ENCODE measurements around the gene GDF7. TPM values are rescaled to one million over a fixed set of nuclear protein-coding genes. Genes with fewer than 3 reads are reported as not detected.
A peak's percentile ranks its signal among the peaks of the same experiment; 100 is the strongest.

GDF7 gene
- total RNA-seq, 1 donor from 2014 or later, result 0.16 TPM

DNA sequence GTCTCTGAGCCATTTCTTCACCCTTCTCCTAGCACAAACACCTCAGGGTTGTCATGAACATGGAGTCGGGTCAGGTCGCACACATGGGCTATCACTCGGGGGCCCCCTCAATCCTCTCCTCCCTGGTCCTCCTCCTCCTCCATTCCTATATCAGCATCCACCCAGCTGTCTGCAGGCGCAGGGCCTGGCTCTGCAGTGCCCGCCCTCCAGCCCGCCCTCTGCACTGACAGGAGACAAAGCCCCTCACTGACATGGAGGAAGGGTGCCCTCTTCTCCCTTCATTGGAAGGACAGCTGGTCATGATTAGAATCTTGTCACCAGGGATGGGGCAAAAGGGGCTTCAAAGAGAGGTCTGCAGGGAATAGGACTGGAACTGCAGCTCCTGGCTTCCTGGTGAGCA, 37.8 kb upstream of the GDF7 start:
- no peak for DNase-seq

DNA sequence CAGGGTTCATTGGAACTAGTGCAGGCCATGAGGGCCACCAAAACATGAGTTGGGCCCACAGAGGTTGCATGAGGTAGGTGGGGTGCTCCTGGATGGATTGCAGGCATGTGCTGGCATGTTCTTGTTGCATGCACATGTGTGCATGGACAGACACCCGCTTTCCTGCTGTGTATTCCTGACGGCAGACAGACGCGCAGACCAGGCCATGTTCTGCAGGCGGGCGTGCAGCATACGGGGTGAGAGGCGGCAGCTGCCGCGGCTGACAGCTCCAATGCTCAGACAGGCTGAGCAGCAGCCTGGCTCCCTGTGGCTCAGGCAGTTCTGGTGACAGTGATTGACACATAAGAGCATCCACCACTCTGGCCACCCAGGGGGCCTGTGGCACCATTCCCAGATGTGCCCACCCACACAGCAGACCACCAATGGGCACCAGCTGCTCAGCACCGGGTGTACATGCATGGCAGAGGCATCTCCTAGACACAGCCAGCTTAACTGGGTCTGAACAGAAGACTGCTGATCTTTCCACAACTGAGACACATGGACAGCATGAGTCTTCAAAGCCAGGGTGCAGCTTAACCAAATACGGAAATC, 37.3 kb upstream of the GDF7 start:
- no peak for DNase-seq

DNA sequence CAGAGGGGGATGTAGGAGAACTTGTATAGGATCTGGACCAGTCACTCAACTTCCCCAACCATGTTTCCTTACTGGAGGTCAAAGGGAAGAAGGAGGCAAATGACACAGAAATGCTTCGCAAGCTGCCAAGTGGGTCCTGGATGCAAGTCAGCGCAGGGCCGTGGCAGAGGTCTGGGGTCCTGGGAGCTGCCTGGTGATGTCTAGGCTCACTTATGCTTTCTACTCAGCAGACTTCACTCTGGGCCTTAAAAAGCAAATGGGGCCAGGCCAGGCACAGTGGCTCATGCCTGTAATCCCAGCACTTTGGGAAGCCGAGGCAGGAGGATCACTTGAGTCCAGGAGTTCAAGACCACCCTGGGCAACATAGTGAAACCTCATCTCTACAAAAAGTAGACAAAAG, 36.0 kb upstream of the GDF7 start:
- DNase-seq, result no peak

DNA sequence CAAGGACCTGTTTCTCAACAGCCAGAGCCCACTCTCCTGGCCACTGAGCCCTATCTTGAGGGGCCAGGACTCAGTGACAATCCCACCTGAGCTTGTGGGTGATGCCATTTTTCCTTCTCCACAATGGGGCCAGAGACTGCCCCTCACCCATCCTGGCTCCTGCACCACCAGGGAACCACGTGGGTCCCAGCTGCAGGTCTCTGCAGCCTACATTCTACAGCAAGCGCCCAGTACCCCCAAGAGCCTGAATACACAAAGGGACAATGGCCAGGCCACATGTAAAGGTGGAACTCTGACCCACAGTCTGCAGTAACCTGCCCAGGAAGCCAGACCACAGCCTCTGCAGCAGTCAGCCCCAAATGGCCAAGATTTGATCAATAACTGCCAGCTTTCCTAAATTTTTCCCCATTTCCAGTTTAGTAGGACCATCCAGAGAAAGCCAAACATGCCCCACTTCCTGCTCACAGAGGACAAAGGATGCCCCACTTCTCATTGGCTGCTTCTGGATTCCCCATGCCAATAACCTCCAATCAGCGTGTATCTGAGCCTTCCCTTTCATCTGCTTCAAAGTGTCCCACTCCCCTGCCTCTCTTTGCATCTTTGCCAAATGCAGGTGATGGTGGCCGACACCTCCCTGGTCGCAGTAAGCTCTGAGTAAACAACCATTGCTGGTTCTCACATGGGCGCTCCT, 35.2 kb upstream of the GDF7 start:
- DNase-seq, result no peak

DNA sequence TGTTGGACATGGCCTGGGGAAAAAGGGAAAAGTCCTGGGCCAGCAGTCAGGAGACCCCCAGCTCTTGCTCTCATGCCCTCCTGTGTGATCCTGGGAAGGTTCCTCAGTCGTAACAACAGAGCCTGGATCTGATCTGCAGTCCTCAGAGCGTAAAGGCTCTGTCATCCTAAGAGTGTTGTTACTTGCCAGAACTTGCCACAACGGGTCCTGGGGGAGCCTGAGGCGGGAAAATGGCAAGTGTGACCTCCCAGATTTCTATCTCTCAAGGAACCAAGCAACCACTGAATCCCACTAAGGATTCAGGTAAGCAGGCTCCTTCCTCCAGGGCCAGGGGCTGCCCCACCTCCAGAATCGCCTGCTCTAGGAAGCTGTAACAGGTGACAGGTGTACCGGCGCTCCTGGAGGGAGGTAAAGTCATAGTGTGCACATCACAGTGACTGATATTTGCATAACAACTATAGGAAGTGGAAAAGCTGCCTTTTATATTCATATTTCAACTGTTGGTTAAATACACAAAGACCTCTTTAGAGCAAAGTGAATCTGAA, 34.4 kb upstream of the GDF7 start:
- no peak for DNase-seq

DNA sequence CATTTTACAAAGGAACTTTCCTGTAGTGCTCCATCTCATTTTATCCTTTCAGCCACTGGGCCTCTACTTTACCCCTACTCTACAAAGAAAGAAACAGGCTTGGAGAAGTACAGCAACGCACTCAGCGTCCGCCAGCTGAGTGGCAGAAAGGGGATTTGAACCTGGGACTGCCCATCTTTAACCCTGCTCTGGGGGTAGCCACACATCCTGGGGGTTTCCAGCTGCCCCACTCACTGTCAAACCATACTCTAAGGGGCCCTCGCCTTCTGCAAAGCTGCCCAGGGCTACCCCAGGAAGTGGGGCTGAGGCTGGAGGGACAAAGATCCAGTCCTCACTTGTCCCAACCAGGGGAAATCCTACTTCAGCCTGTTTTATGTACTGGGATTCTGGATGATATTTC, 33.9 kb upstream of the GDF7 start:
- DNase-seq, result no peak

DNA sequence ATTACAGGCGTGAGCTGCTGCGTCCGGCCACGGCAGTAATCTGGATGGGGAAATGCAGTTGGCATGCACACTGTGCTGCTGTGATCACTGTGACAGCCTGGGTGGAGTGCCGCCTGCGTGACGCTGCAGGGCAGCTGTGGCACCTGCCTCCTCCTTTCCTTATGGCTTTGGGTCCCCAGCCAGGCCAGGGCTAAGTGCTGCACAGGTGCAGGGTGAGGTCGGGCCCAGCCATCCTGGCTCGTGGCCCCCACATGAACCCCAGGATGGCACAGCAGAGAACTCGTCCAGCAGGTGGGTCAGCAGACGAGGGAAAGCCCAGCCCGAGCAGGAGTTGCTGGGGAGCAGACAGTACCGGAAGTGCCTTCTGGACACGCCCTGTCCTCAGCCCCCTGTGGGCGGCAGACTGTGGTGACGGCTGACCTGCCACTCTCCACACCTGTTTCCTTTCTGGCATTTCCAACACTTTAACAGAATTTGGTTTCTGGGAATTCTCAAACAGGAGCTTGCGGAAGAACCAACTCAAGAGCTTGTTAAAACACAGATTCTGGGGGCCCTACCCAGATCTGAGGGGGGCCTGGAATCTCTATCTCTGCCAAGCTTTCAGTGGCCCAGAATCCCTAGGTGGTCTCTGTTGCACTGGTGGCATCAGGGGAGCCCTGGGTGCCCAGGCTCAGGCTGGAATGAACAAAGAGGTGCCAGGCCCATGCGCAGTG, 33.0 kb upstream of the GDF7 start:
- DNase-seq, result no peak

DNA sequence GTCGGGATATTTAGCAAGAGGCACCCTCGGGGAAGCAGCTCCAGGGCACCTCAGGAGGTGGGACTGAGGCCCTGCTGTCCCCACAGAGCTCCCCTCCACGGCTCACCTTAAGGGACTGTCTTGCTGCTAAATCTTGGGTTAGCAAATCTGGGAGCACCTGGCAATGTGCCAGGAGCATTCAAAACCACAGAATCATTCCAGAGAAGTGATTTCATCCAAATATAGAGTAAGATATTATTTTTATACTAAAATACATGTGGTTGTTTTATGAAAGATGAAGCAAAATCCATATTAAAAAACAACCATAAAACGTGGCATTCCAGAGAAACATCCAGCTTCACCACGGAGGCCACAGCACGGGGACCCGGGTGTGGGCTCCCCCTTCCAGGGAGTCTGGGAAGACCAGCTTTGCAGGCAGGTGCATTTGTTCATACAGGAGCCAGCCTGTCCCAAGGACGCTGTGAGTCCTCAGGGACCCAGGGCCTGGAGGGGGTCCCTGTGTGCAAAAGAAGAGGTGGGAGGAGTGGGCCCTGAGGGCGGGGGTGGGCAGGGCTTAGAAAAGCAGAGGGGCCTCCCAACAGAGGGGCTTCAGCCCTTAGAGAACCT, 32.3 kb upstream of the GDF7 start:
- no peak for DNase-seq

DNA sequence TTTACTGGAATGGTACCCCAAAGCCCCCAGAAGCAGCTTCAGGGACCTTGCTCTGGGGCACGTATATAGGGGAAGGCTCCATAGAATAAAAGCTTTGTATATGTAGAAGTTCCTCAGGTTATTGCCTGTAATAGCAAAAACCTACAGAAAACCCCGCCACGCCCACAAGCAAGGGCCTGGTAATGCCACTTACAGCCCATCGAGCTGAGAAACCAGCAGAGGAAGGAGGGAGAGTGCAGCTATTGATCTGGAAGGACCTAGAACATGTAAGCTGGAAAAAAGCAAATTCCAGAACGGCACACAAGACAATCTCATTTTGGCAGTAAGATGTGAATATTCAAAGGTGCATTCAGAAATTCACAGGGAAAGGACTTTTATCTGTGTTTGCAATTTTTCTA, 31.8 kb upstream of the GDF7 start:
- DNase-seq, result no peak

DNA sequence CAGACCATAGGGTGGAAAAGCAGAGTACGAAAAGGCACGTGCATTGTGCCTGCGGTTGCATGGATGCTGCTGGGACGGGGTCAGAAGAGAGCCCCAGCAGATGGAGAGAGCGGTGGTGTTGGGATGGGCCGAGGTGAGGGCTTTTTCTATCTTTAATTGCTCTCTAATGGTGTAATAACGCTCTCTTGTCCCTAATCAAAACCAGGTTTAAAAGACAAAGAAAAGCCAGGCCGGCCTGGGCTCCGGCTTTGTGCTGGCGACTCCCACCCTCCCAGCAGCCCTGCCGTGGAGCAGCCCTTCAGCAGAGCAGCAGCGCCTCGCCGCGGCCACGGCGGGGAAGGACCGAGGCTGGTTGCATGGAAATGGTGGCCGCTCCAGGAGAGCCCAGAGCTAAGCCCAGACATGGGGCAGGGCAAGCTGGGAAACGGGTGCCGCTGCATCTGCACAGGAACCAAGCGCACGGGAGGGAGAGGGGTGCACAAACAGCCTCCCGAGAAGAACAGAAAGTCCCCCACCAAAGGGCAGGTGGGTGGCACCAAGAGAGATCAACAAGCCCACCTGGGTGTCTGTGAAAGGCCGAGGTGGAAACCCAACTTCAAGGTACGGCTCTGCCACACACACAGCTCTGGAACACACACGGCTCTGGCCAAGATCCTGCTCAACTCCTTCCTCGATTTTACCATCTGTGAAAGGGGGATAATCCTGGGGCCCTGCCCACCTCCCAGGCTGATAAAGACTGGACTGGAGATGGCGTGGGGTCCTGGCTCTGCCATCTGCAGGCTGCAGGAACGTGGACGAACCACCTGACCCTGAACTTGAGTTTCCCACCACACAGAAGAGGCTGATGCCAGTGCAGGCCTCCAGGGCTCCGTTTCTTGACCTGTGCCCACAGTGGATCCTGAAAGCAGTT, 31.0 kb upstream of the GDF7 start:
- peak; percentile 80 for DNase-seq

DNA sequence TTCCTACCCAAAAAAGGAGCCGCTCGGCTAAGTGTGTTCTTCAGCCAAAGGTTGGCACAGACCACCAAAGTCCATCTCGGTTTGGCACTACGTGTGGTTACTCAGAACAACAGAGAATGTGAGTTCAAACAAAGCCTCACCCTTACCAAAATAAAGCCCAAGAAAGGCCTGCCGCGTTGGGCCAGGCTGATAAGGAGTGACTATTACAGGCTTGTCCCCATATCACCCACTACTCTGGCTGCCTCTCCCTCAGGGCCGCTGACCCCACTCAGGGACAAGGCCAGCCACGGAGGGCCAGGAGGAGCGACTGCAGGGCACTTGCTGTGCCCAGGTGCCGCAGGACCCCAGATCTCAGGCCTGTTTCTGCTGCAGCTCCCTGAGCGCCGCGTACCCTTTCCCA, 29.8 kb upstream of the GDF7 start:
- no peak for DNase-seq

DNA sequence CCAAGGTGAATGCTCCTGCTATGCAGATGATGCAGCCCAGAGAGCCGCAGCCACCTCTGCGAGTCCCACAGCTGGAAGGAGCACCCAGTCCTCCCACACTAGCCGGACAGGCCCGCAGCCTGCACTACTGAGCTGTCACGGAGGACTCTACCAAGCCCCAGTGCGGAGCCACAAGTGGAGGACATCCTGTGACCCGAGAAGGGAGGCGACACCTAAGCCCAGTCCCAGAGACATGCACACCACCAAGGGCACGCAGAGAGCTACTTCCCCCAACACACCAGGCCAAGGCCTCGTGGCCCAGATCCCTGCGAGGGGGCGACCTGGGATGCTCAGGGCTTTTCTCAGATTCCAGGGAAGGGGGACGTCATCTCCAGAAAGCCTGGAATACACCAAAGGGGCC, 28.9 kb upstream of the GDF7 start:
- no peak for DNase-seq

DNA sequence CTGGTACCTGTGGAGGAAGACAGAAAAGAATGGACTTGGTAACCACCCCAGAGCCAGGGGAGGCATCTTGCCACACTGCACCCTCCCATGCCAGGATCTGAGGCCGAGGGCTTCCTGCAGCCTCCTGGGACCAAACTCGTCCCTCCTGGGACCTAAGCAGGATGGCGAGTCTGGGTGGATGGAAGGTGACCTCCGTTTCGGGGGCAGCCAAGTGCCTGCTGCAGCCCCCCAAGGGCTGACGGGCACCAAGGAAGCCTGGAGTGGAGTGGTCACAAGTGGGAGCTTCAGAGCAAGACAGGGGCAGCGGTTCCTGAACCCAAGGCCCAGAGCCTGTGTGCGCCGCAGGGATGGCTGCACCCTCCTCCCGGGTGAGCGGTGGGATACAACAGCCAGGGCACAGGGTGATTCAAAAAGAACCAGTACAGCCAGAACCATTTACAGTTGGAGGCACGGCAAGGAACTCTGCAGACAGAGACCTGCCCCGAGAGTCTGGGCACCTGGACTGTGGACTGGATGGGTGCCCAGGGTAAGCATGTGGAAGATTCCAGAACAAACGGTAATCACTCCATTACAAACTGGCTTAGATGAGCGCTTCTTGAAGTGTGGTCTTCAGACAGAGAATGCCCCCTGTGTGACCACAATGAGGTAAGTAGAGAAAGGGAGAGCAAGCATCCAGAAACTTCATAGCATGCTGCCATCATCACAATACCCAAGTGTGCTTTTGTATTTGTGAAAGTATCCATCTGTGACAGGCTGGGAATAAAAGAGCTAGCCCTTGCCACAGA, 28.1 kb upstream of the GDF7 start:
- DNase-seq, result no peak

DNA sequence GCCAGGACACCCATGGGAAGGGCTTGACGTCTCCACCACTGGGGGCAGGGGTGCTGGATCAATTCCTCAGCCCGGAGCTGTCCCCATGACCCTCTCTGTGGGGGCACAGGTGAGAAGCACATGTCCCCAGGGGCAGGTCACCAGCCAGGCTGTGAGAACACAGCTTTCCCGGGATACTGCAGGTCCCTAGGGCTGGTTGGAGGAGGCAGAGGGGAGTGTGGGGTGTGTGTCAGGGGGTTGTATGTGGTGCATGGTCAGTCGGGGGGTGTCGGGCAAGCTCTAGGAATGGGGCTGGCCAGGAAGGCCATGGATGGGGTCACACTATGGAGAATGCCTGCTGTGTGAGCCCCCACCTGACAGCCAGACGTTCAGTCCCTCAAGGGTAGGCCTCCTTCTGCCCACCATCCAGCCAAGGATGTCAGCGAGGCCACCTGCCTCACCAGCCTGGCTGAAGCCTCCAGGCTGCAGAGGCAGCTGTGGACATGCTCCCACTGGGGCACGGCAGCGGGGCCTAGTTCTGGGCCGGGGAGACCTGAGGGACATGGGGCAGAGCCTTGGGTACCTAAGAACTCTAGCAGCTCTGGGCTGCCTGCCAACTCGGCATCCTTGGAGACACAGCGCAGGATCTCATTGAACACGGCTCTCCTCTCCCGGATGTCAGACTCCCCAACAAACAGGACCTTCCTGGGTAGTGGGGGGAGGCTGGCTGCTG, 26.4 kb upstream of the GDF7 start:
- no peak for DNase-seq

DNA sequence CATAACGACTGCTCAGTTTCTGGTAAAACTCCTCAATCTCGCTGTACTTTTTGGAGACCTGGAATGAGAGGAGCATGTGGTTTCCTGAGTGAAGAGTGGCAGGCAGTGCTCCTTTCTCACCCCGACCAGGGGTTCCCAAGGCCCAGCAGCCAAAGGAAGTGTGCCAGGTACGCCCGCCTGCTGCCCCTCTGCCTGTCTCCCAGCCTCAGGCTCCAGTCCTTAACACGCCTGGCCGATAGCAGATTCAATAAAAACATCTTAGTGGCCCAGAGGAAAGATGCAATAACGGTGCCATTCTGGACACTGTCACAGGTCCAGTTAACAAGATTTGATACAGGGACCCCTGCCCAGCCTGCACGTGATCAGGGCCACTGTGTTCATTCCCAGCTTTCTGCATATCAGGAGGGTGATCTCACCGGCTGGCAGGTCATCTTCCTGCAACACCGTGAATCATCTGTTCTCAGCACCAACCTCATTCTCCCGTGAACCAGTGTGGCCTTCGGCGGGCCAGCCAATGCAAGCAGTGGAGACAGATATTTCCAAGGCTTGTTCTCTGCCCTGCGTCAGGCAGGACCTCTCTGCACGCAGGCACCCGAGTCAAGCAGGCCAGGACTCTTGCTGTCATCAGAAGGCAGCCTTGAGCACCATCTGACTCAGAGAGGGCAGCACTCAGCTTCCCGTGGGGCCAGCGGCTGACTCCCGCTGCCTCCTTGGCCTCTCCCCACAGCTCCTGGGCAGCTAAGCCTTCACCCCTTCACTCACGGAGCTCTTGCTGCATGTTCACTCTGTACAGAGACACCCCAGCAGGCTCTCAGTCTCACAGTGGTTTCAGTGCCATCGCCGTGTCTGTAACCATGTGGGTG, 25.6 kb upstream of the GDF7 start:
- DNase-seq, result no peak

DNA sequence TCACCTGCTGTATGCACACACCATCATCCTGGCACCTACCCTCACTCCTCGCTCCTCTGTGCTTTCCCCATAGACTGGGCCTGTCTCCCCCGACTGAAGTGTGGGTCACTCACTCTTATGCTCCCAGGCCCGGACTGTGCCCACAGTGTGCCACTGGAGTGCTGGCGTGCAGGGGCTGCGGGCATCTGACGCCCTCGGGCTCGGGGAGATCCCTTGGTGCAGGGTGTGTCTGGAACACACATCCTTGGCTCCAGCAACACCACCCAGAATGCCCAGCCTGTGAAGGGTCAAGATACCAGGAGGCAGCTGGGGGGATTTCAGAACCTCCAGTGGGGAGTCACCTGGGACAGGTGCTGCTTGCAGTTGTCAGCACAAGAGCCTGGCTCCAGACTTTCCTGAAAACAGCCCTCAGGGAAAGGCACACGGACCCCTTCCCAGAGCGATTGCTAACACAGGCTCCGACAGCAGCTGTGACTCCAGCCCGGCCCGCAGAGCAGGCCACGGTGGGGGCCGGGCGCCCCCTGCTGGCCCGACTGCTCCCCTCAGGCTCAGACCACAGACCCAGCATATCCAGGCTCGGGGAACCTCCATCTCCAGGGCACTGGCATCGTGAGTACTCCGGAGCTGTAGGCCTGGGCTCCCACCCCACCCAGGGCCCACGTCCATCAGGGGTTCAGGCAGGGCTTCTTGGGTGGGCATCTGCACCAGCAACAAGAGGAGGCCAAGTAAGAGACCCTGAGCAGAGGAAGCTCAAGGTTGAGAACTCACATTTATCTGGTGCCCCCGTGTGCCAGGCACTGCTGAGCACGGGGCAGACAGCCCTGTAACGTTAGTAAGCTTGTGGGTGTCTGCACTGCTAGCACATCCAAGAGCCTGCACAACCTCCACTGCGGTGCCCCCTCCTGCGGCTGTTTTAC, 24.6 kb upstream of the GDF7 start:
- DNase-seq, result peak; percentile 62

DNA sequence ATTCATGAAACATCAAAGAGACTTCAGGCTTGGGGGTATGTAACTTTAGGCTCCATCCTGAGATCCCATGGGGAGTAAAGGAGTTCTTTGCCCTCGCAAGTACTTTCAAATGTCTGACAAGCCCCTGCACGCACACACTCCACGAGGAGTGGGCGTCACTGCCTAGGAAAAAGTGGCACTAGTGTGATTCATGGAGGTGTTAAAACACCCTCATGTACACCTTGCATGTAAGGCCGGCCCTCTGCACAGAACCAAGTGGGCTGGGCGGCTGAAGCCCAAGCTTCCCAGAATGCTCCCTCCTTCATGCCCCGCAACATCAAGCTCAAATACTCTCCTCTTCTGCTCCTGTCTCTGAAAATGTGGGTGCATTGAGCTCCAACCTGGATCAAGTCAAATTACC, 23.9 kb upstream of the GDF7 start:
- no peak for DNase-seq

DNA sequence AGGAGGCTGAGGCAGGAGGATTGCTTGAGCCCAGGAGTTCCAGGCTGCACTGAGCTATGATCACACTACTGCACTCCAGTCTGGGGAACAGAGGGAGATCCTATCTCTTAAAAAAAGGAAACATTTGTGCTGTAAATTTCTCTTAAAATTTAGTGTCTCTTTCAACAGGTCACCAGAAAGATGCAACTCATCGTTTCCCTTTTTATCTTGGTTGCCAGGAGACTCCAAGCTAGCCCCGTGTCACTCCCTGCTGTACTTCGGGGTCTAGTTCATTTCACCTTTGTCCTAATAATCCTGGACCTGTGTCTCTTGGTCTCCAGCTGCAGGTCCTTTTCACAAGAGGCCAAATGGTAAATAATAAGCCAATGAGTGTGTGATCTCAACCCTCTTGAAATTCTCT, 23.1 kb upstream of the GDF7 start:
- no peak for DNase-seq
